WTC11 (cell line): ENCODE results near the gene STK32B. TPM values are rescaled to one million over a fixed set of nuclear protein-coding genes. Genes with fewer than 3 reads are reported as not detected.

Experiments
- ATAC-seq: fragments of 200-7000 bp; cut with Tn5 transposase; 2 replicates; pipeline ENCODE4 v1.10.0; 2021; ENCODE audit warnings: mild to moderate bottlenecking, moderate library complexity
- CTCF ChIA-PET: fragments of 300-600 bp; sonication (Branson Sonifier 250); formaldehyde crosslinking; loops from one replicate; lab custom pipeline; 2021; ENCODE audit warnings: antibody characterized with exemption; lab: Charles Lee
- POLR2A ChIA-PET: fragments of 350-600 bp; sonication (Branson Sonifier 250); formaldehyde crosslinking; loops from one replicate; lab custom pipeline; 2021; ENCODE audit warnings: antibody characterized with exemption; lab: Charles Lee
- DNase-seq: peaks from one replicate; pipeline ENCODE4 v3.0.0; 2021; ENCODE audit warnings: low spot score
- H3K27ac Mint-ChIP-seq: 2 replicates; pipeline ENCODE4 v1.8.0; 2021; ENCODE audit warnings: mixed read lengths
- H3K27me3 Mint-ChIP-seq: 2 replicates; pipeline ENCODE4 v1.8.0; 2021; ENCODE audit warnings: low read depth, mild to moderate bottlenecking, moderate library complexity, mixed read lengths
- H3K36me3 Mint-ChIP-seq: 2 replicates; pipeline ENCODE4 v1.8.0; 2021; ENCODE audit warnings: mixed read lengths
- H3K4me1 Mint-ChIP-seq: 2 replicates; pipeline ENCODE4 v1.8.0; 2022; ENCODE audit warnings: mixed read lengths
- H3K4me3 Mint-ChIP-seq: 2 replicates; pipeline ENCODE4 v1.8.0; 2021; ENCODE audit warnings: mild to moderate bottlenecking, moderate library complexity, mixed read lengths
- H3K9me3 Mint-ChIP-seq: 2 replicates; pipeline ENCODE4 v1.8.0; 2021; ENCODE audit warnings: mixed read lengths
- ATF1 ChIP-seq: sonication (generic); formaldehyde crosslinking; IDR thresholded peaks from 2 replicates; pipeline ENCODE4 v1.8.1; 2023; ENCODE audit warnings: mild to moderate bottlenecking, moderate library complexity, missing genetic modification reagents
- ATF6 ChIP-seq: sonication (generic); formaldehyde crosslinking; IDR thresholded peaks from 2 replicates; pipeline ENCODE4 v1.8.1; 2023; ENCODE audit warnings: mild to moderate bottlenecking, missing genetic modification reagents
- CBFB ChIP-seq: sonication (generic); formaldehyde crosslinking; IDR thresholded peaks from 2 replicates; pipeline ENCODE4 v1.8.1; 2022; ENCODE audit warnings: mild to moderate bottlenecking, low read depth, missing genetic modification reagents
- CREM ChIP-seq: sonication (generic); formaldehyde crosslinking; IDR thresholded peaks from 2 replicates; pipeline ENCODE4 v1.8.1; 2022; ENCODE audit warnings: mild to moderate bottlenecking, missing genetic modification reagents, moderate library complexity
- E2F1 ChIP-seq: sonication (generic); formaldehyde crosslinking; IDR thresholded peaks from 2 replicates; pipeline ENCODE4 v1.8.0; 2022; ENCODE audit warnings: mild to moderate bottlenecking, missing genetic modification reagents
- EMX1 ChIP-seq: fragments of 250-450 bp; sonication (Bioruptor Pico); IDR thresholded peaks from 2 replicates; pipeline ENCODE4 v1.8.0; 2021; ENCODE audit warnings: mild to moderate bottlenecking
- ETV6 ChIP-seq: sonication (generic); formaldehyde crosslinking; IDR thresholded peaks from 2 replicates; pipeline ENCODE4 v1.8.1; 2022; ENCODE audit warnings: mild to moderate bottlenecking, missing genetic modification reagents
- FOXK1 ChIP-seq: sonication (generic); formaldehyde crosslinking; IDR thresholded peaks from 2 replicates; pipeline ENCODE4 v1.8.0; 2022; ENCODE audit warnings: mild to moderate bottlenecking, moderate library complexity, missing genetic modification reagents
- GRHL2 ChIP-seq: fragments of 250-450 bp; sonication (Bioruptor Pico); IDR thresholded peaks from 2 replicates; pipeline ENCODE4 v1.8.0; 2022; ENCODE audit warnings: mild to moderate bottlenecking, moderate library complexity; ENCODE audit not compliant: insufficient replicate concordance, severe bottlenecking
- HMGA2 ChIP-seq: fragments of 250-450 bp; sonication (Bioruptor Pico); IDR thresholded peaks from 2 replicates; pipeline ENCODE4 v1.4.0; 2021; ENCODE audit warnings: mild to moderate bottlenecking, moderate library complexity
- IRF2 ChIP-seq: sonication (generic); formaldehyde crosslinking; IDR thresholded peaks from 2 replicates; pipeline ENCODE4 v1.8.0; 2022; ENCODE audit warnings: low read depth, missing genetic modification reagents, borderline replicate concordance
- KAT7 ChIP-seq: sonication (generic); formaldehyde crosslinking; IDR thresholded peaks from 2 replicates; pipeline ENCODE4 v1.8.1; 2023; ENCODE audit warnings: missing genetic modification reagents, mild to moderate bottlenecking, borderline replicate concordance
- MLX ChIP-seq: sonication (generic); formaldehyde crosslinking; IDR thresholded peaks from 2 replicates; pipeline ENCODE4 v1.8.1; 2023; ENCODE audit warnings: mild to moderate bottlenecking, missing genetic modification reagents, moderate library complexity
- NFE2L1 ChIP-seq: sonication (generic); formaldehyde crosslinking; IDR thresholded peaks from 2 replicates; pipeline ENCODE4 v1.8.1; 2023; ENCODE audit warnings: missing genetic modification reagents
- NR1H2 ChIP-seq: sonication (generic); formaldehyde crosslinking; IDR thresholded peaks from 2 replicates; pipeline ENCODE4 v1.9.0; 2021; ENCODE audit warnings: mild to moderate bottlenecking, moderate library complexity, missing genetic modification reagents
- PRRX2 ChIP-seq: fragments of 250-450 bp; sonication (Bioruptor Pico); IDR thresholded peaks from 2 replicates; pipeline ENCODE4 v1.8.0; 2021; ENCODE audit warnings: mild to moderate bottlenecking
- RELA ChIP-seq: sonication (generic); formaldehyde crosslinking; IDR thresholded peaks from 2 replicates; pipeline ENCODE4 v1.8.1; 2022; ENCODE audit warnings: missing genetic modification reagents, mild to moderate bottlenecking, borderline replicate concordance
- SMAD3 ChIP-seq: sonication (generic); formaldehyde crosslinking; IDR thresholded peaks from 2 replicates; pipeline ENCODE4 v1.8.0; 2022; ENCODE audit warnings: missing genetic modification reagents, mild to moderate bottlenecking, borderline replicate concordance
- TEAD1 ChIP-seq: sonication (generic); formaldehyde crosslinking; IDR thresholded peaks from 2 replicates; pipeline ENCODE4 v1.8.0; 2022; ENCODE audit warnings: mild to moderate bottlenecking, missing genetic modification reagents
- ZNF232 ChIP-seq: sonication (generic); formaldehyde crosslinking; IDR thresholded peaks from 2 replicates; pipeline ENCODE4 v1.8.0; 2022; ENCODE audit warnings: mild to moderate bottlenecking, missing genetic modification reagents
- ZNF281 ChIP-seq: sonication (generic); formaldehyde crosslinking; IDR thresholded peaks from 2 replicates; pipeline ENCODE4 v1.8.0; 2023; ENCODE audit warnings: mild to moderate bottlenecking, missing genetic modification reagents
- ZNF671 ChIP-seq: fragments of 250-450 bp; sonication (Bioruptor Pico); IDR thresholded peaks from 2 replicates; pipeline ENCODE4 v1.8.0; 2021; ENCODE audit warnings: mild to moderate bottlenecking
- total RNA-seq: library from RNA; stranded (reverse); gene quantifications from 3 replicates; pipeline ENCODE4 v1.2.3, GENCODE V29; 2021

STK32B gene
- total RNA-seq, 1 experiment from 2014 or later: 1.9 TPM

GRCh38 chr4:5222047-5222446 lies 170.8 kb downstream of the STK32B start:
- DNase-seq: no peak
- H3K9me3 Mint-ChIP-seq: peaks cover 36% of the 10 kb centered on the region
- no peak overlapping the region for H3K27ac Mint-ChIP-seq
- ATAC-seq: no peak
- H3K27me3 Mint-ChIP-seq: peaks cover 14% of the 10 kb centered on the region
- peaks cover 16% of the 10 kb centered on the region for H3K36me3 Mint-ChIP-seq
- TF ChIP-seq FOXK1 (CRISPR knock-in tag): no peak
- TF ChIP-seq, all 79 proteins: peak for 0
- ChIA-PET POLR2A (no interaction called here), CTCF (no interaction called here)
- peaks cover 20% of the 10 kb centered on the region for H3K4me1 Mint-ChIP-seq
- H3K4me3 Mint-ChIP-seq: no peak overlapping the region

GRCh38 chr4:5222951-5223350 lies 171.7 kb downstream of the STK32B start:
- TF ChIP-seq MLX (CRISPR knock-in tag): no peak
- TF ChIP-seq NR1H2 (CRISPR knock-in tag): no peak
- TF ChIP-seq TEAD1: no peak
- TF ChIP-seq HMGA2 (CRISPR knock-in tag): no peak
- no peak for TF ChIP-seq CREM
- H3K9me3 Mint-ChIP-seq: peaks cover 36% of the 10 kb centered on the region
- H3K4me1 Mint-ChIP-seq: peaks cover 12% of the 10 kb centered on the region
- H3K27ac Mint-ChIP-seq: no peak overlapping the region
- CTCF ChIA-PET: no interaction called here
- DNase-seq (no peak), ATAC-seq (no peak)
- peaks cover 14% of the 10 kb centered on the region for H3K27me3 Mint-ChIP-seq
- POLR2A ChIA-PET: no interaction called here
- no peak overlapping the region for H3K4me3 Mint-ChIP-seq
- peaks cover 16% of the 10 kb centered on the region for H3K36me3 Mint-ChIP-seq

GRCh38 chr4:5224340-5224739 lies 173.1 kb downstream of the STK32B start:
- H3K9me3 Mint-ChIP-seq: peaks cover 36% of the 10 kb centered on the region
- peaks cover 16% of the 10 kb centered on the region for H3K36me3 Mint-ChIP-seq
- H3K27me3 Mint-ChIP-seq: peaks cover 14% of the 10 kb centered on the region
- H3K4me3 Mint-ChIP-seq: no peak overlapping the region
- H3K4me1 Mint-ChIP-seq: no peaks in the 10 kb centered on the region
- TF ChIP-seq ZNF232: no peak
- no peak for TF ChIP-seq EMX1 (CRISPR knock-in tag)
- TF ChIP-seq PRRX2 (CRISPR knock-in tag): no peak
- no peak for TF ChIP-seq ETV6 (CRISPR knock-in tag)
- TF ChIP-seq, all 79 proteins: peak for 0
- DNase-seq (no peak), ATAC-seq (no peak)
- CTCF ChIA-PET: no interaction called here
- POLR2A ChIA-PET: no interaction called here
- no peak overlapping the region for H3K27ac Mint-ChIP-seq

- ChIA-PET POLR2A (no interaction called here), CTCF (no interaction called here)
- Mint-ChIP-seq H3K4me3 (no peak overlapping the region), H3K27ac (no peak overlapping the region), H3K27me3 (no peaks in the 10 kb centered on the region; the same call in 1 of the 2 replicates), H3K4me1 (peaks cover 12% of the 10 kb centered on the region), H3K9me3 (no peaks in the 10 kb centered on the region), H3K36me3 (no peaks in the 10 kb centered on the region)
- TF ChIP-seq NFE2L1 (CRISPR knock-in tag) (no peak), CBFB (CRISPR knock-in tag) (no peak), E2F1 (CRISPR knock-in tag) (no peak)
- ATAC-seq (no peak), DNase-seq (no peak)
Measured at GRCh38 chr4:5232549-5232948, 181.3 kb downstream of the STK32B start.

GRCh38 chr4:5237086-5237660 lies 185.9 kb downstream of the STK32B start:
- no peaks in the 10 kb centered on the region for H3K27me3 Mint-ChIP-seq
- H3K4me1 Mint-ChIP-seq: peaks cover 12% of the 10 kb centered on the region
- ATAC-seq: peak; percentile 63; the same call in 1 of the 2 replicates
- DNase-seq: no peak
- POLR2A ChIA-PET: no interaction called here
- no peak overlapping the region for H3K4me3 Mint-ChIP-seq
- H3K9me3 Mint-ChIP-seq: no peaks in the 10 kb centered on the region; the same call in 1 of the 2 replicates
- no peak overlapping the region for H3K27ac Mint-ChIP-seq
- no peaks in the 10 kb centered on the region for H3K36me3 Mint-ChIP-seq
- CTCF ChIA-PET: no interaction called here
- TF ChIP-seq RELA (no peak), SMAD3 (no peak), KAT7 (no peak), GRHL2 (CRISPR knock-in tag) (no peak), ZNF671 (CRISPR knock-in tag) (no peak), ATF6 (CRISPR knock-in tag) (no peak), IRF2 (no peak), ZNF281 (CRISPR knock-in tag) (no peak), EMX1 (CRISPR knock-in tag) (no peak), ATF1 (CRISPR knock-in tag) (no peak)
